Suprapubic skin (tissue), 4 donors: ENCODE data around the gene CDK19.

ENCODE experiments used
- CTCF ChIP-seq, 2 donors: fragments of 200-600 bp in 1 of 2; fragments of 450-650 bp in 1 of 2; sonication (generic) in 1 of 2; IDR thresholded peaks; one replicate each; pipeline ENCODE4 v1.5.1; 2016 to 2019; ENCODE audit warnings: antibody characterized with exemption in 2 of 2, mild to moderate bottlenecking in 1 of 2, moderate library complexity in 1 of 2
- EP300 ChIP-seq: sonication (generic); formaldehyde crosslinking; IDR thresholded peaks from one replicate; pipeline ENCODE4 v1.6.1; 2017; ENCODE audit warnings: antibody characterized with exemption
- POLR2A ChIP-seq, 2 donors: fragments of 450-650 bp; IDR thresholded peaks; one replicate each; pipeline ENCODE4 v1.6.1; 2017; ENCODE audit warnings: antibody characterized with exemption in 2 of 2, mild to moderate bottlenecking in 2 of 2, moderate library complexity in 2 of 2
- POLR2AphosphoS5 ChIP-seq, 3 donors: sonication (generic); formaldehyde crosslinking; IDR thresholded peaks; one replicate each; pipeline ENCODE4 v1.6.1; 2017; ENCODE audit warnings: antibody characterized with exemption in 3 of 3

GRCh38 chr6:110777636-110778035 lies 37.6 kb downstream of the CDK19 start:
- TF ChIP-seq CTCF (IDR thresholded peaks at IDR 0.05) (no peak), POLR2A (IDR thresholded peaks at IDR 0.05) (no peak), POLR2AphosphoS5 (IDR thresholded peaks at IDR 0.05) (no peak), EP300 (no peak)
